Osteoblast (primary cell): ENCODE data around the gene LRRC56. TPM values are rescaled to one million over a fixed set of nuclear protein-coding genes. Genes with fewer than 3 reads are reported as not detected.

Experiments used
- DNase-seq: peaks from one replicate; pipeline ENCODE4 v3.0.0; 2011; ENCODE audit warnings: low spot score, mixed read lengths; ENCODE audit not compliant: insufficient read length; ENCODE audit errors: missing footprints
- H2AFZ ChIP-seq: 2 replicates; pipeline ENCODE4 v1.6.0; 2011; ENCODE audit warnings: mild to moderate bottlenecking, low read length
- H3K27ac ChIP-seq: 2 replicates; pipeline ENCODE4 v1.5.1; 2011; ENCODE audit warnings: mild to moderate bottlenecking, low read depth, low read length, moderate library complexity
- H3K27me3 ChIP-seq: 2 replicates; pipeline ENCODE4 v1.6.0; 2012; ENCODE audit warnings: mild to moderate bottlenecking, control low read depth, inconsistent platforms, low read length, moderate library complexity; ENCODE audit not compliant: insufficient read depth
- H3K36me3 ChIP-seq: 2 replicates; pipeline ENCODE4 v1.5.1; 2011; ENCODE audit warnings: mild to moderate bottlenecking, low read length, control low read depth, moderate library complexity; ENCODE audit not compliant: insufficient read depth
- H3K4me1 ChIP-seq: 2 replicates; pipeline ENCODE4 v1.5.1; 2011; ENCODE audit warnings: mild to moderate bottlenecking, low read length, control low read depth, moderate library complexity; ENCODE audit not compliant: insufficient read depth
- H3K4me2 ChIP-seq: 2 replicates; pipeline ENCODE4 v1.6.0; 2011; ENCODE audit warnings: mild to moderate bottlenecking, low read length; ENCODE audit not compliant: insufficient read depth
- H3K4me3 ChIP-seq: fragments of 200-600 bp; sonication (generic); 3 replicates; pipeline ENCODE4 v1.5.1; 2012; ENCODE audit warnings: mild to moderate bottlenecking, low read length, inconsistent platforms; ENCODE audit not compliant: insufficient read depth
- H3K79me2 ChIP-seq: 2 replicates; pipeline ENCODE4 v1.6.0; 2012; ENCODE audit warnings: mild to moderate bottlenecking, low read length, control low read depth, inconsistent platforms; ENCODE audit not compliant: insufficient read depth
- H3K9me3 ChIP-seq: 2 replicates; pipeline ENCODE4 v1.5.1; 2011; ENCODE audit warnings: low read depth, low read length, control low read depth
- H4K20me1 ChIP-seq: 2 replicates; pipeline ENCODE4 v1.6.0; 2012; ENCODE audit warnings: mild to moderate bottlenecking, low read length, control low read depth; ENCODE audit not compliant: insufficient read depth
- CTCF ChIP-seq: IDR thresholded peaks from 2 replicates; pipeline ENCODE4 v1.5.1; 2011; ENCODE audit warnings: mild to moderate bottlenecking, low read depth, low read length, moderate library complexity; ENCODE audit errors: extremely low read depth
- total RNA-seq: library from RNA; depleted of rRNA; stranded (reverse); fragments of >200 nt; gene quantifications from 2 replicates; pipeline ENCODE4 v1.2.3, GENCODE V29; 2012

Gene LRRC56
- total RNA-seq, 1 donor: 1.1 TPM

GRCh38 chr11:579830-580601 is 42.7 kb downstream of the LRRC56 start:
- peak; percentile 93 for DNase-seq
- H3K79me2 ChIP-seq: peaks cover 79% of the 10 kb centered on the region
- no peak overlapping the region for H2AFZ ChIP-seq
- H4K20me1 ChIP-seq: peaks cover 66% of the 10 kb centered on the region
- TF ChIP-seq CTCF: no peak
- no peak overlapping the region for H3K4me3 ChIP-seq
- H3K27ac ChIP-seq: peak overlapping the region; percentile 23
- no peaks in the 10 kb centered on the region for H3K9me3 ChIP-seq
- peaks cover 4% of the 10 kb centered on the region for H3K27me3 ChIP-seq
- H3K4me2 ChIP-seq: no peak overlapping the region
- peaks cover 12% of the 10 kb centered on the region for H3K4me1 ChIP-seq
- peaks cover 11% of the 10 kb centered on the region for H3K36me3 ChIP-seq

GRCh38 chr11:581342-581741 is 44.0 kb downstream of the LRRC56 start:
- Histone ChIP-seq H3K27ac (no peak overlapping the region), H3K4me2 (no peak overlapping the region), H3K4me1 (peaks cover 12% of the 10 kb centered on the region), H3K9me3 (no peaks in the 10 kb centered on the region), H2AFZ (no peak overlapping the region), H4K20me1 (peaks cover 70% of the 10 kb centered on the region), H3K79me2 (peaks cover 84% of the 10 kb centered on the region), H3K4me3 (no peak overlapping the region), H3K27me3 (no peaks in the 10 kb centered on the region), H3K36me3 (peaks cover 13% of the 10 kb centered on the region)
- no peak for TF ChIP-seq CTCF
- DNase-seq: peak; percentile 81

GRCh38 chr11:581752-582151 is 44.4 kb downstream of the LRRC56 start:
- Histone ChIP-seq H3K36me3 (peaks cover 17% of the 10 kb centered on the region), H3K4me2 (no peak overlapping the region), H3K27me3 (no peaks in the 10 kb centered on the region), H2AFZ (no peak overlapping the region), H3K4me1 (peaks cover 12% of the 10 kb centered on the region), H4K20me1 (peaks cover 75% of the 10 kb centered on the region), H3K9me3 (no peaks in the 10 kb centered on the region), H3K27ac (no peak overlapping the region), H3K4me3 (no peak overlapping the region), H3K79me2 (peaks cover 87% of the 10 kb centered on the region)
- no peak for TF ChIP-seq CTCF
- no peak for DNase-seq

- Histone ChIP-seq H3K79me2 (peaks cover 85% of the 10 kb centered on the region), H2AFZ (no peak overlapping the region), H3K4me2 (no peak overlapping the region), H3K9me3 (no peaks in the 10 kb centered on the region), H3K4me1 (peaks cover 9% of the 10 kb centered on the region), H4K20me1 (peaks cover 66% of the 10 kb centered on the region), H3K4me3 (no peak overlapping the region), H3K27ac (no peak overlapping the region), H3K27me3 (no peaks in the 10 kb centered on the region), H3K36me3 (peaks cover 33% of the 10 kb centered on the region)
- DNase-seq: no peak
- no peak for TF ChIP-seq CTCF
Observed at GRCh38 chr11:584287-584686, 47.0 kb downstream of the LRRC56 start.
